NCI-H1436 treated with DMSO at 0.1 percent for 48 hours (cell line): Measurements from ENCODE around the gene ORM1.

ENCODE experiments used
- DNase-seq: peaks from one replicate; lab custom pipeline; 2025; lab: John Stamatoyannopoulos, UW

ORM1 gene

DNA sequence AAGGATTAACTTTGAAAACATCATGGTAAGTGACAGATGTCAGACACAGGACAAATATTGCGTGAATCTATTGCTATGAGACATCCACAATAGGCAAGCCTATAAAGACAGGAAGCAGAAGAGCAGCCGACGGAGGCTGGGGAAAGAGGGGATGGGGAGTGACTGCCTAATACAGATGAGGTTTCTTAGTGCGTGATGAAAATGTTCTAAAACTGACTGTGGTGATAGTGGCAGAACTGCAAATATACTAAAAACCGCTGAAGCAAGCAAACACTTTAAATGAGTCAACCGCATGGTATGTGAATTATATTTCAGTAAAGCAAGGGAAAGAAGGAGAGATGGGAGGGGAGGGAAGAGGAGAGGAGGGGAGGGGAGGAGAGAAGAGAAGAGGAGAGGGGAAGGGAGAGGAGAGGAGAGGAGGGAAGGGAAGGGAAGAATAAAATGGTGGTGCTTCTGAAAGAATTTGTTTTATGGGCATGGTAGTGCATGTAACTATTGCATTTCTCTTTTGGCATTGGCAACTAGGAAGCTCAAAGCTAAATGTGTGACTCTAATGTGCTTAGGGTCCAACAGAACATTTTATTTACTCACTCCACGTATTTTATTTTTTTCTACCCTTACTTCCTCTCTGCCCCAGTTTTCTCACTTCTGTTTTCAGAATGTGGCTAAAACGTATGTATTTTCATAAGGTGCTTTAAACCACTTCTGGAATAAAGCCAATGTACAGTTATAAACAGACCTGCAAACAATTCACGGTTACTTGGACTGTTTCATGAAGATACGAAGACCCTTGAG is 43.6 kb downstream of the ORM1 start:
- DNase-seq = no peak

DNA sequence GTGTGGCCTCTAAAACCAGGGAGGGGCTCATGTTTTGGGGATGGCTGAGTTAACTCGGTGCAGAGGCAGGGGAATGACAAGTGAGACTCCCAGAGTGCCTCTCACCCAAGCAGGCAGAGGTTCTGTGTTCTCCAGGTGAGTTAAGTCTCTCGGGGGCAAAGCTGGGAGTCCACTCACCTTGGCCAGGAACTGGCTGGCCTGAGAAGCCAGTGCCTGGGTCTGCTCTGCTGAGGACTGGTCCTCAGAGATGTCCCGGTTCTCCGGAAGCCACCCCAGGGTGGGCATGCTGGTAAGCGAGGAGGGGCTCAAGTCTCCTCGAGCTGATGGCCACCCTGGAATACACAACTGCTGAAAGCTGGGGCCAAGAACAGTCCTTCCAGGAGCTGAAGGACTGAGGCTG is 44.5 kb downstream of the ORM1 start:
- no peak for DNase-seq

- no peak for DNase-seq
Measured at GRCh38 chr9:114367772-114368569, 45.1 kb downstream of the ORM1 start.

DNA sequence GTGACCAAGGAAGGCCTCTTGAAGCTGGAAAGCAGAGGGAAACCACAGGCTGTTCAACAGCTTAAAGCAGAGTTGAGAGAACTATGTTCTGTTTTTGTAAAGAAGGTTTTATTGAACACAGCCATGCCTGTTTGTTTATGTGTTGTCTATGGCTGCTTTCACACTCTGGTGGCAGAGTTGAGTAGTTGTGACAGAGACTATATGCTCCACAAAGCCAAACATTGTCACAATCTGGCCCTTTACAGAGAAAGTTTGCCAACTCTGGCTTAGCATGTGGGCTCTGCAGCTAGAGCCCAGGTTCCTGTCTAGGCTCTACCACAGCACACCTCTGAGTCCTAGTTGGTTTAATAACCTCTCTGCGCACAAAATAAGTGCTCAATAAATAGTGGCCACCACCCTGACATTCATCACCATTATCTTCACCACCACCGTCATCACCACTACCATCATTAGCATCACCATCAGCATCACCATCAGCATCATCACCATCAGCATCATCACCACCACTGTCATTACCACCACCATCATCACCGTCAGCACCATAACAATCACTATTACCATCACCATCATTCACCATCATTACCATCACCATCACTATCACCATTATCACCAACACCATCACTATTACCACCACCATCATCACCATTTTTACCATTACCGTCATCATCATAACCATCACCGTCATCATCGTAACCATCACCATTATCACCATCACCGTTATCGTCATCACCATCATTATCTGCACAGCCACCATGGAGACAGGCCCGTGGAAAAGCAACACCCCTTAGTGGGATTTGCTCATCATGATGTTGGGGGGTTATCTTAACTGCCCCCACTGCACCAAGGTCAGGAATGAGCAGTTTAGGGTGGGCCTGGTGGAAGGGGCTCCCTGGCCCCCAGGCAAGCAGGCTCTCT is 46.6 kb downstream of the ORM1 start:
- no peak for DNase-seq

GRCh38 chr9:114370251-114370967 is 47.5 kb downstream of the ORM1 start:
- DNase-seq = no peak

DNA sequence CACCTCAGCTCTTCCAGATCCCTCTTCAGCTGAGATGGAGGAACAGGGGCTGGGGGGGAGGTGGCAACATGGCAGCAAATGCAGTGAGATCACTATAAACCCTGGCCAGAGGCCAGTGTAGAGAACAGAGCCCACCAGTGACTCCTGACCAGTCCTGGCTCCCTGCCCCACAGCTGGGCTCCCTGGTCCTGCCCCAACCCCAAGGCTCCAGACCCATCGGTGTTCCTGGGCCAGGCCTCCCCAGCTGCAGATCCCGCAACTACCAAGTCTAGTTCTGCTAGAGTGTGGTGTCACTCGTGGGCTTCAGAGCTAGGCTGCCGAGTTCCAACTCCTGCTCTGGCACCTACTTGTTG is 48.0 kb downstream of the ORM1 start:
- DNase-seq = no peak

DNA sequence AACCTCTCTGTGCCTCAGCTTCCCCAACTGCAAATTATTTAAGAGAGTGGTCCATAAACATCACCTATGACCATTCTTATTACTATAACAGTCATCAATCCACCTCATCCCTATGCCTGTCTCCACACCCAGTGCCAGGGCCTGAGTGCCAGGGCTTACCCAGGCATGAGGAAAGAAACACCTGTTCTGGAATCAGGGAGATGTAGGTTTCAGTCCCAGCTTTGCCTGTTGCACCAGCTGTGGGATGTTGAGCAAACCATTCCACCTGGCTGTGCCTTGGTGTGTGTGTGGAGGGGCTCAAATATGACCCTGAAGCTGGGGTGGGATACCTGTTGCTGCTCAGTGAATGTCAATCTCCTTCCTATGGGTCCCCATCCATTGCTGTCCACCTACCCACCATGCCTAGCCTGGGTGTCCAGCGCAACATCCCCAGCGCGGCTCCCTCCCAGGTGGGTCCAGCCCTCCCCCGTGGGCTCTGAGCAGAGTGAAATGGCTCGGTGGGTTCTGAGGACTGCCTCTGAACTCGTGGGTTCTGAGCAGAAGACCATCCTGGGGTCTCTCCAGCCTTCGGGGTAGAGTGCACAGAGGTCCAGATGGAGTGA is 48.5 kb downstream of the ORM1 start:
- no peak for DNase-seq

DNA sequence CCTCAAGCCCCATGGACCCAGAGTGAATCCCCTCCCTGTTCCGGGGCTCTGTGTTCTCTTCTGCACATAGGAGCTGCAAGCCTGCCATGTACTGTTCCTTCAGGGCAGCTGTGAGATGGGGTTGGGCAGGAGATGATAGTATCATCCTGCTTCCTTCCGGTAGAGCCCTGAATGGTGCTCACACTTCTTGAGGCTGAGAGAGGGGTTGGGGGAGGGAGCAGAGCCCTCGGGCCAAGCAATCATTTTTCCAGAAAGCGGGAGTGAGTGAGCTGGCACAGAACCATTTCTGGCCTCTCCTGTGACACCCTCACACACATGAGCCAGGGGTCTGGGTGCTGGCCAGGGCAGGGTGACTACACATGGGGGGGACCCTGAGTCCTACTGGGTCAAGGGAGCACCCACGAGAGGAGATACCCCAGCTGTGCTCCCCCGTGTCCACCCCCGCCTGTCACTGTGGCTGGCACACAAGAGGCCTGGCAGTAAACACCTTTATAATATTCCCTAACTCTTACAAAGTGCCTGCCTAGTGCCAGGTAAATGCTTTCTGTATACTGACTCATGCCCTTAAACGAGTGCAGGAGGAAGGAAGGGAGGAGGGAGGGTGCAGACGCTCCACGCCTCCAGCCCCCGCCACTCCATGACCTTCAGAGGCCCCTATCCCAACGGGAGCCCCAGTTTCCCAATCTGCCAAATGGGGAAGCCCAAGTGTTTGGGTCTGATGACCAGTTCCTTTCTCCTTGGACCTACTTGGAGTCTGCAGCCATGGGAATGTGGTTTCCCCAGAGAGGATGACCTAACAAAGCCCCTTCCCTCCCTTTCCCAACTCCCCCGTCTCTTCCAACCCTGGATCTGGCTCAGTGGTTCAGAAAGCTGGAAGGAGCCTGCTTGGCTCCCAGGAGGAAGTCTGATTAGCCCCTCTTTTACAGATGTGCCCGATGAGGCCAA is 49.3 kb downstream of the ORM1 start:
- DNase-seq = no peak

- no peak for DNase-seq
Measured at GRCh38 chr9:114372921-114373448, 50.1 kb downstream of the ORM1 start.

DNA sequence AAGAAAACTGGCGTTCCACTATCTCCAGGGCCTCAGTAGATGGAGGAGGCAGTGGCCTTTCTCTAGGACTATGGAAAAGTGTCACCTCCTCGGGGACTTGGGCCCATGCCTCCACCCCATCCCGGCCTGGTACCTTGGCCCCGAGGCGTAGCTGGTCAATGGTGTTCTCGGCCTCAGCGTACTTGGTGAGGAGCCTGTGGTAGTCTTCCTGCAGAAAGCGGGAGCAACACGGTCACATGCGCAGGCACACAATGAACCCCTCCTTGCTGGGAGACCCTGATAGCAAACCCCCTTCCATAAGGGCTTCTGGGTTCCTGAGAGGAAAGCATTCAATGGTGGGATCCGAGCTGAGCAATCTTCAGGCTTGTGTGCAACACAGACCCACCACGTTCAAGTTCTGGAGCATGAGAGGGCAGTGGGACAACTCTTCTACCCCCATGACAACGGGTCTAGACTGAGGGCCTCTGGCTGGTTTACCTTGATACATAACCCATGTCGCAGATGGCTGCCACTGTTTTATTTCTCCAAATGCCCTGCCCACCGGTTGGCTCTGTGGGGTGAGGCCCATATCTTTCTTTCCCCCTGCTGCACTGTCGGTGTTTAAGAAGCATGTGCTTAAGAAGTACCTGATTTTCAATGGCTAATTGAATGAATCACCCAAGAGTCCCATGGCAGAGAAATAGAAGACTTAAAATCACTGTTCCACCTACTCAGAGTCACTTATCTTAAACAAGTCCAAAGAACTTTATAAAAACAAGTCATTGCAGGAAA is 51.2 kb downstream of the ORM1 start:
- no peak for DNase-seq

GRCh38 chr9:114374936-114375335 is 52.0 kb downstream of the ORM1 start:
- DNase-seq = no peak

- DNase-seq = no peak
Measured at GRCh38 chr9:114375386-114376175, 52.7 kb downstream of the ORM1 start.
